ENCODE data around the gene AOC1.

Gene AOC1

GRCh38 chr7:150848561-150849115, 3.7 kb upstream of the AOC1 start:
- no peak overlapping the region for H3K27ac ChIP-seq

GRCh38 chr7:150849204-150849775, 3.0 kb upstream of the AOC1 start:
- no peak for TF ChIP-seq CTCF (conservative IDR thresholded peaks at IDR 0.05)
- no peak overlapping the region for H3K27ac ChIP-seq

More at GRCh38 chr7:150848561-150849115, 3.7 kb upstream of the AOC1 start:
- TF ChIP-seq CTCF (conservative IDR thresholded peaks at IDR 0.05), result no peak

GRCh38 chr7:150850273-150850672, 2.0 kb upstream of the AOC1 start:
- no peak overlapping the region for H3K27ac ChIP-seq
- TF ChIP-seq CTCF (conservative IDR thresholded peaks at IDR 0.05), result no peak

- no peak for TF ChIP-seq CTCF (conservative IDR thresholded peaks at IDR 0.05)
Observed at GRCh38 chr7:150851492-150852370, 586 bp upstream of the AOC1 start.

GRCh38 chr7:150854066-150855000, 2.0 kb downstream of the AOC1 start:
- no peak overlapping the region for H3K27ac ChIP-seq
- TF ChIP-seq CTCF (conservative IDR thresholded peaks at IDR 0.05), result no peak

More at GRCh38 chr7:150851492-150852370, 586 bp upstream of the AOC1 start:
- H3K27ac ChIP-seq, result no peak overlapping the region

GRCh38 chr7:150855046-150855445, 2.7 kb downstream of the AOC1 start:
- TF ChIP-seq CTCF (conservative IDR thresholded peaks at IDR 0.05), result no peak
- no peak overlapping the region for H3K27ac ChIP-seq
